H1 (cell line): ENCODE results near the gene SLC6A18. TPM values are rescaled to one million over a fixed set of nuclear protein-coding genes. Genes with fewer than 3 reads are reported as not detected.

Source experiments
- CTCF ChIA-PET: fragments of 300-600 bp; sonication (Branson Sonifier 250); formaldehyde crosslinking; loops from one replicate; lab custom pipeline; 2021; ENCODE audit not compliant: partially characterized antibody; lab: Charles Lee
- POLR2A ChIA-PET: fragments of 300-600 bp; sonication (Branson Sonifier 250); formaldehyde crosslinking; loops from one replicate; lab custom pipeline; 2021; ENCODE audit warnings: inconsistent platforms; ENCODE audit not compliant: partially characterized antibody; lab: Charles Lee
- DNase-seq, 2 experiments: peaks; one replicate each; pipeline versions ENCODE4 v3.0.0 to v3.0.0-alpha.2; 2010 to 2022; ENCODE audit warnings: low spot score in 2 of 2, low read depth in 1 of 2, mixed read lengths in 1 of 2
- FAIRE-seq: peaks from 2 replicates; lab custom pipeline; 2011; peaks lifted over from hg19 to GRCh38; lab: Jason Lieb, UNC
- H2AFZ ChIP-seq: 2 replicates; pipeline ENCODE4 v1.8.1; 2012; ENCODE audit warnings: low read length, inconsistent platforms
- H2AK5ac ChIP-seq: 2 replicates; pipeline ENCODE4 v1.6.1; 2013; ENCODE audit warnings: low read depth, low read length
- H2BK120ac ChIP-seq: replicated peaks from 2 replicates; pipeline ENCODE3; 2013; ENCODE audit warnings: low read depth, low read length, inconsistent platforms
- H2BK12ac ChIP-seq: 2 replicates; pipeline ENCODE4 v1.6.1; 2013; ENCODE audit warnings: low read depth, low read length
- H2BK15ac ChIP-seq: 2 replicates; pipeline ENCODE4 v1.6.1; 2013; ENCODE audit warnings: low read length
- H2BK20ac ChIP-seq: 2 replicates; pipeline ENCODE4 v1.6.1; 2013; ENCODE audit warnings: low read length
- H2BK5ac ChIP-seq: 2 replicates; pipeline ENCODE4 v1.6.1; 2013; ENCODE audit warnings: low read depth, low read length
- H3K14ac ChIP-seq: 2 replicates; pipeline ENCODE4 v1.6.1; 2013; ENCODE audit warnings: inconsistent platforms; ENCODE audit not compliant: insufficient read length
- H3K18ac ChIP-seq: 2 replicates; pipeline ENCODE4 v1.6.1; 2013; ENCODE audit warnings: low read length; ENCODE audit errors: extremely low read depth
- H3K23ac ChIP-seq: 2 replicates; pipeline ENCODE4 v1.6.1; 2013; ENCODE audit warnings: inconsistent platforms; ENCODE audit not compliant: insufficient read length
- H3K23me2 ChIP-seq: 2 replicates; pipeline ENCODE4 v1.6.1; 2013; ENCODE audit warnings: low read depth, low read length
- H3K27ac ChIP-seq: 2 replicates; pipeline ENCODE4 v1.6.1; 2011; ENCODE audit warnings: low read depth, low read length, inconsistent platforms
- H3K27me3 ChIP-seq, 4 experiments: replicated peaks in 1 of 4; 1 replicate in 1 of 4; 2 replicates in 3 of 4; pipeline versions ENCODE4 v1.6.1 to v1.8.1; 2011 to 2013; ENCODE audit warnings: low read length in 3 of 4, mild to moderate bottlenecking in 3 of 4, inconsistent platforms in 2 of 4, mixed read lengths in 2 of 4, moderate library complexity in 1 of 4; ENCODE audit not compliant: control insufficient read depth in 3 of 4, insufficient read depth in 3 of 4; ENCODE audit errors: extremely low read depth in 1 of 4
- H3K36me3 ChIP-seq, 4 experiments: 2 replicates each; pipeline versions ENCODE4 v1.6.1 to v1.8.1; 2011 to 2013; ENCODE audit warnings: mild to moderate bottlenecking in 4 of 4, low read length in 3 of 4, moderate library complexity in 2 of 4, control low read depth in 1 of 4, inconsistent platforms in 1 of 4; ENCODE audit not compliant: insufficient read depth in 4 of 4, control insufficient read depth in 2 of 4
- H3K4ac ChIP-seq: replicated peaks from 2 replicates; pipeline ENCODE3; 2013; ENCODE audit warnings: low read length, low read depth, mixed read lengths, inconsistent platforms; ENCODE audit not compliant: insufficient read length
- H3K4me1 ChIP-seq, 4 experiments: replicated peaks in 1 of 4; 1 replicate in 1 of 4; 2 replicates in 3 of 4; pipeline versions ENCODE4 v1.6.1 to v1.8.1; 2011 to 2013; ENCODE audit warnings: low read length in 3 of 4, inconsistent platforms in 2 of 4, mixed read lengths in 1 of 4; ENCODE audit not compliant: insufficient read depth in 4 of 4, control insufficient read depth in 3 of 4
- H3K4me2 ChIP-seq, 2 experiments: 2 replicates each; pipeline versions ENCODE4 v1.6.1 to v1.8.1; 2011 to 2013; ENCODE audit warnings: low read depth in 2 of 2, low read length in 2 of 2, control low read depth in 1 of 2, inconsistent platforms in 1 of 2, mild to moderate bottlenecking in 1 of 2; ENCODE audit not compliant: insufficient read depth in 1 of 2
- H3K4me3 ChIP-seq, 4 experiments: fragments of 200-600, 300-600 bp in 1 of 4; sonication (generic), shearing (Covaris generic), sonication (Bioruptor Twin) in 1 of 4; 2 replicates each; pipeline versions ENCODE4 v1.5.1 to v1.8.1; 2011 to 2016; ENCODE audit warnings: low read length in 4 of 4, low read depth in 3 of 4, control low read depth in 2 of 4, inconsistent platforms in 2 of 4, mild to moderate bottlenecking in 2 of 4, mixed read lengths in 1 of 4, moderate library complexity in 1 of 4; ENCODE audit not compliant: insufficient read depth in 2 of 4; ENCODE audit errors: extremely low read depth in 1 of 4
- H3K56ac ChIP-seq: replicated peaks from 2 replicates; pipeline ENCODE3; 2013; ENCODE audit warnings: low read depth, mild to moderate bottlenecking, mixed read lengths, low read length, inconsistent platforms; ENCODE audit not compliant: insufficient read length
- H3K79me1 ChIP-seq: 2 replicates; pipeline ENCODE4 v1.6.1; 2013; ENCODE audit warnings: low read depth, low read length, control low read depth
- H3K79me2 ChIP-seq, 2 experiments: 2 replicates each; pipeline versions ENCODE4 v1.6.1 to v1.8.1; 2012 to 2013; ENCODE audit warnings: low read length in 2 of 2, mild to moderate bottlenecking in 2 of 2, inconsistent platforms in 1 of 2; ENCODE audit not compliant: insufficient read depth in 2 of 2, control insufficient read depth in 1 of 2
- H3K9ac ChIP-seq, 4 experiments: replicated peaks in 1 of 4; 1 replicate in 1 of 4; 2 replicates in 3 of 4; pipeline versions ENCODE4 v1.6.1 to v1.8.1; 2011 to 2013; ENCODE audit warnings: low read depth in 3 of 4, low read length in 3 of 4, control low read depth in 2 of 4, mild to moderate bottlenecking in 2 of 4, moderate library complexity in 2 of 4, inconsistent platforms in 1 of 4; ENCODE audit errors: extremely low read depth in 1 of 4
- H3K9me3 ChIP-seq, 2 experiments: 2 replicates each; pipeline versions ENCODE4 v1.6.1 to v1.8.1; 2012 to 2013; ENCODE audit warnings: mild to moderate bottlenecking in 2 of 2, moderate library complexity in 2 of 2, control low read depth in 1 of 2, inconsistent platforms in 1 of 2, low read depth in 1 of 2, low read length in 1 of 2, mixed read lengths in 1 of 2; ENCODE audit not compliant: insufficient read depth in 2 of 2
- H4K20me1 ChIP-seq, 2 experiments: replicated peaks in 1 of 2; 2 replicates each; pipeline versions ENCODE3 to v1.8.1; 2011 to 2013; ENCODE audit warnings: inconsistent platforms in 2 of 2, low read length in 2 of 2, mild to moderate bottlenecking in 1 of 2; ENCODE audit not compliant: insufficient read depth in 2 of 2, control insufficient read depth in 1 of 2
- H4K5ac ChIP-seq: 2 replicates; pipeline ENCODE4 v1.6.1; 2013; ENCODE audit warnings: low read length, low read depth, mixed read lengths, inconsistent platforms; ENCODE audit not compliant: insufficient read length
- H4K8ac ChIP-seq: 2 replicates; pipeline ENCODE4 v1.8.0; 2013; ENCODE audit warnings: mild to moderate bottlenecking, moderate library complexity, low read length, inconsistent platforms; ENCODE audit not compliant: insufficient read depth; ENCODE audit errors: extremely low read depth
- H4K91ac ChIP-seq: replicated peaks from 2 replicates; pipeline ENCODE3; 2013; ENCODE audit warnings: low read length, mixed read lengths, inconsistent platforms; ENCODE audit not compliant: insufficient read length
- CHD2 ChIP-seq: IDR thresholded peaks from 2 replicates; pipeline ENCODE4 v1.6.1; 2012; ENCODE audit warnings: low read length, improper control_type of control experiment
- EP300 ChIP-seq, 2 experiments: IDR thresholded peaks; 1 replicate in 1 of 2; 2 replicates in 1 of 2; pipeline ENCODE4 v1.6.1; 2011 to 2012; ENCODE audit warnings: low read depth in 2 of 2, low read length in 2 of 2, mild to moderate bottlenecking in 2 of 2, borderline replicate concordance in 1 of 2, inconsistent platforms in 1 of 2, moderate library complexity in 1 of 2
- FOSL1 ChIP-seq: IDR thresholded peaks from 2 replicates; pipeline ENCODE4 v1.6.1; 2011; ENCODE audit warnings: mild to moderate bottlenecking, low read depth, low read length, moderate library complexity; ENCODE audit not compliant: insufficient read depth
- GTF2F1 ChIP-seq: IDR thresholded peaks from 2 replicates; pipeline ENCODE4 v1.6.1; 2012; ENCODE audit warnings: low read depth, low read length, improper control_type of control experiment, borderline replicate concordance
- KDM1A ChIP-seq: fragments of 200-600, 300-600 bp; sonication (generic); IDR thresholded peaks from 2 replicates; pipeline ENCODE4 v1.7.1; 2016; ENCODE audit warnings: mild to moderate bottlenecking, low read length, borderline replicate concordance
- NRF1 ChIP-seq: IDR thresholded peaks from 2 replicates; pipeline ENCODE4 v1.6.1; 2011; ENCODE audit warnings: mild to moderate bottlenecking, low read depth, low read length, improper control_type of control experiment
- POU5F1 ChIP-seq: IDR thresholded peaks from 2 replicates; pipeline ENCODE4 v1.6.1; 2011; ENCODE audit warnings: low read depth, mild to moderate bottlenecking, low read length, moderate library complexity
- WGBS, 2 experiments: shearing (Covaris generic) in 1 of 2; methylation state at CpG; one replicate each; pipeline versions ENCODE4 v1.1.6 to v1.1.7; 2013 to 2015; ENCODE audit warnings: low lambda C conversion rate in 2 of 2, mixed read lengths in 2 of 2, inconsistent platforms in 1 of 2, low coverage in 1 of 2, missing lambda C conversion rate in 1 of 2; ENCODE audit not compliant: insufficient replicate concordance in 2 of 2, insufficient coverage in 1 of 2, insufficient read length in 1 of 2; ENCODE audit errors: extremely low coverage in 1 of 2, missing lambda C conversion rate in 1 of 2; 5-methylcytosine and 5-hydroxymethylcytosine counted together
- polyA plus RNA-seq, 7 experiments: library from polyadenylated mRNA; depleted of rRNA in 3 of 7; stranded (reverse) in 5 of 7; unstranded in 2 of 7; fragments of >200 nt in 5 of 7; fragments of 200-250 nt in 2 of 7; gene quantifications; 1 replicate in 5 of 7; 2 replicates in 1 of 7; 4 replicates in 1 of 7; pipeline versions ENCODE4 v1.2.1 to v1.2.3, GENCODE V29; 2011 to 2013; ENCODE audit warnings: missing spikeins in 2 of 7, mixed read lengths in 2 of 7
- total RNA-seq: library from RNA; stranded (reverse); fragmentation: NEBNext Ultra II Directional; extraction: Animal tissue kit (Norgen Biotek cat#: 25700); gene quantifications from 2 replicates; pipeline ENCODE4 v1.2.1, GENCODE V29; 2021

Gene SLC6A18
- total and polyA plus RNA-seq, 2 of the 8 experiments (the other 6 are each of a cell fraction or from before 2014, with no cell fraction given): not detected

- Histone ChIP-seq H2BK5ac (no peak overlapping the region), H3K23ac (no peak overlapping the region), H3K36me3 (no peaks in the 10 kb centered on the region), H3K4me1 (peaks cover 0 to 9% (median under 1%) of the 10 kb centered on the region in 4 experiments; a peak in 5 of 7 replicates), H4K8ac (no peak overlapping the region), H2BK20ac (no peak overlapping the region), H2BK15ac (no peak overlapping the region), H2AFZ (no peak overlapping the region), H4K20me1 (peaks cover 10 to 11% of the 10 kb centered on the region in 2 experiments), H3K14ac (no peak overlapping the region), H2BK12ac (no peak overlapping the region), H3K56ac (no peak overlapping the region), H3K79me2 (no peaks in the 10 kb centered on the region), H2AK5ac (no peak overlapping the region), H3K9me3 (no peaks in the 10 kb centered on the region), H3K23me2 (peaks cover 2% of the 10 kb centered on the region; the same call in 1 of the 2 replicates), H3K27me3 (no peaks in the 10 kb centered on the region; a peak in 1 of 7 replicates), H3K27ac (no peak overlapping the region), H3K79me1 (no peaks in the 10 kb centered on the region), H3K4ac (no peak overlapping the region), H4K91ac (no peak overlapping the region), H2BK120ac (no peak overlapping the region), H3K4me3 (no peak overlapping the region), H3K9ac (no peak overlapping the region), H3K4me2 (no peak overlapping the region), H4K5ac (no peak overlapping the region), H3K18ac (no peak overlapping the region)
- no peak for TF ChIP-seq EP300 (IDR thresholded peaks at IDR 0.05; ENCODE audit: borderline replicate concordance in 1 of 2, low read depth in 2 of 2, low read length in 2 of 2)
- no peak for TF ChIP-seq NRF1
- TF ChIP-seq POU5F1: no peak
- no peak for TF ChIP-seq CHD2
- no peak for TF ChIP-seq FOSL1
- no peak for TF ChIP-seq GTF2F1
- TF ChIP-seq KDM1A: no peak
- CTCF ChIA-PET: interaction anchor here (0.6 to 3.1 kb wide), 6 partner anchors 22 to 225 kb away, joined by 3 to 13 read pairs (median 3); no protein-coding TSS in a partner anchor
- POLR2A ChIA-PET: interaction anchor here (0.7 kb wide), 1 partner anchor 387 kb away, joined by 4 read pairs; no protein-coding TSS in a partner anchor
- no peak for FAIRE-seq
- WGBS, 2 experiments: 89% methylated on average over 5 of the region's 6 CpGs; no CpG with 5 or more reads in 1 of the 2 experiments
- DNase-seq: no peak
Observed at GRCh38 chr5:1247811-1248210, 22.6 kb downstream of the SLC6A18 start.
